Skin of body (tissue), 2 donors: ENCODE results near the gene RNPC3. TPM values are rescaled to one million over a fixed set of nuclear protein-coding genes. Genes with fewer than 3 reads are reported as not detected.
"Not testable (repeated sequence)": the region's sequence is repeated elsewhere in the genome, so short reads cannot be mapped to it uniquely, and the experiment has no call there.

Experiments used
- DNase-seq: peaks from one replicate; lab custom pipeline; 2025; lab: John Stamatoyannopoulos, UW
- total RNA-seq: library from RNA; depleted of rRNA; stranded (reverse); fragments of >200 nt; gene quantifications from one replicate; pipeline ENCODE4 v1.2.3, GENCODE V29; 2014

RNPC3 gene
- total RNA-seq, 1 donor from 2014 or later = 14.3 TPM

GRCh38 chr1:103547840-103548239 is 22.3 kb downstream of the RNPC3 start:
- DNase-seq = no peak

DNA sequence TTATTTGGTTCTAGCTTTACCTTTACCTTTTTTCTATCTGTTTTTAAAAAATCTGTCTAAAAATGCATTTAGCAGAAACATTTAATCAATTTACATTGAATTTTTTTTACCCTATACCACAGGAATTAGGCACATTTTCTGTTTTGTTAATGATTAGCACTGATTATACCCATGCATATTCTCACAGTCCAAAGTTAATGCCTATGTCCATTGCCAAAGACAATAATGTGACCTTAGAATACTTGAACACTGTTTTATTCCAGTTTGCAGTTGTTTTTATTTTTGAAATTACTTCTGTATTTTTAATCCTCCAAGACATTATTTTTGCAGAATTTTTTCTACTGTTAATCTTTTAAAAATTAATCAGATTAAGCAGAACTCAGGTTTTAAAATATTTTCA is 34.9 kb downstream of the RNPC3 start:
- DNase-seq = no peak

- not testable (repeated sequence) for DNase-seq
Observed at GRCh38 chr1:103561124-103561523, 35.6 kb downstream of the RNPC3 start.

DNA sequence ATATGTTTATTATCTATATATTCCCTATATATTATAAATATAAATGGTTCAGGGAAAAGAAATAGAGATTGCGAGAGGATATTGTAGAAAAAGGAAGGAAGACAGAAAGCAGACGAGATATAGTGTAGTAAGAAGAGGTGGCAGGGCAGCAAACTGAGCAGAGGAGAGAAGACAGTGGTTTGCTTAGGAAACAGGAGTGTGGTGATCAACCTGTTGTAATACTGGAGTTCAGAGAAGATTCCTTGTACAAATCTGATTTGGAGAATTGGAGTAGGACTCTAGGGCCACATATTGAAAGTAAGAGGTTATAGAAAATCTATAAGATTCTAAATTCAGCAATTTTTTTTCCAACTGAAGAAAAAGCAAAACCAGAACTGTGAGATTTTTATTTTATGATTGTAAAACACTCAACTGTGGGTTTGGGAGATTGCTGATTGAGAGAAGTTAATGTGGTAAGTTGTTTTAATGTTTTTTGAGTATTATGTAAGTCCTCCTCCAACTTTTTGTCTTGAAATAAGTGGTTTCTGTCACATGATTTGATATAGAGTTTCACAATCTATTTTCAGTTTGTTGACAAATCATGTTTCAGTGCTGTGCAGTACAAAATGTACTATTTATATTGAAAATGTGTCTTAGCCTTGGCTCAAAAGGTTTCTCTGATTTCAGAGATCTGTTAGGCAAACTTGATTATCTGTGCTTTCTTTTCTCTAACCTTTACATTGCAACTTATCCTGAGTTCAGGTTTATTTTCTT is 36.3 kb downstream of the RNPC3 start:
- no peak for DNase-seq

DNA sequence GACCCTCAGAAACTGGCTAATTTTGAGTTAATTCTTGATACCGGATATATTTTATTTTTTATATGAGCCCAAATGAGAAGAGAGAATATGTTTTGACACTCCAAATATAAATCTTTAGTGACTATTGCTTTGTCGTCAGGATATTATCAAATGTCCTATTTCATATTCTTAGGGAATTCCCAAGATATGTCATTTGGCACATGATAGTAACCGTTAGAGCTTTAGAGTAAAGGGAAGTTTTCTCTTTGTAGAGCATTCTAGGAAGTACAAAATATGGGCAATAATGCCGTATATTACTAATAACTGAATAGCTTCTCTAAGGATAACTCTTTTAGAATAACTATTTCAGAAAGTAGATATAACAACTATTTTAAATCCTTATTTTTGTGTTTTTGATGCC is 37.6 kb downstream of the RNPC3 start:
- DNase-seq = no peak

DNA sequence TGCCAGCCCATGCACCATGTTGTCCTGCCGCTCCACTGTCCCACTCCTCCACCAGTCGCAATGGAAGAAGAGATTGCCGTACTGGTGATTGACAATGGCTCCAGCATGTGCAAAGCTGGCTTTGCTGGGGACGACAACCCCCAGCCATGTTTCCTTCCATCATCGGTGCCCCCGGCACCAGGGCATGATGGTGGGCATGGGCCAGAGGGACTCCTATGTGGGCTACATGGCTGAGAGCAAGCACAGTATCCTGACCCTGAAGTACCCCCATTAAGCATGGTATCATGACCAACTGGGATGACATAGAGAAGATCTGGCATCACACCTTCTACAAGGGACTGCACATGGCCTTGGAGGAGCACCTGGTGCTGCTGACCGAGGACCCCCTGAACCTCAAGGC is 44.0 kb downstream of the RNPC3 start:
- DNase-seq = no peak

DNA sequence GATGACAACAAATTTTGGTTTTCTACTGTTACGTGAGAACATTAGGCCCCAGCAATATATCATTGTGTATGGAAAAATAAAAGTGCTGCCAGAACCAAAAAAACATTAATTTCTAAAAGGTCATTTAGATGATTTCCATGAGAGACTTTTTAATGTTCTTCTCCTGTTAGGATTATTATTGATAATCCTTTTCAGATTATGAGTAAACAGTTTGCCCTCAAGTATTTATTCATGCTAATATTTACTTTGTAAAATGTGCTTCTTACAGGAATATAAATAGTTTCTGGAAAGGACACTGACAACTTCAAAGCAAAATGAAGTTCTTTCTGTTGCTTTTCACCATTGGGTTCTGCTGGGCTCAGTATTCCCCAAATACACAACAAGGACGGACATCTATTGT is 45.8 kb downstream of the RNPC3 start, which contains the start of gene AMY2B:
Gene AMY2B (plus strand): TSS at position 301 of the 400 bp plus-strand sequence. CDS start 14 bp downstream, at position 315.
- not testable (repeated sequence) for DNase-seq

DNA sequence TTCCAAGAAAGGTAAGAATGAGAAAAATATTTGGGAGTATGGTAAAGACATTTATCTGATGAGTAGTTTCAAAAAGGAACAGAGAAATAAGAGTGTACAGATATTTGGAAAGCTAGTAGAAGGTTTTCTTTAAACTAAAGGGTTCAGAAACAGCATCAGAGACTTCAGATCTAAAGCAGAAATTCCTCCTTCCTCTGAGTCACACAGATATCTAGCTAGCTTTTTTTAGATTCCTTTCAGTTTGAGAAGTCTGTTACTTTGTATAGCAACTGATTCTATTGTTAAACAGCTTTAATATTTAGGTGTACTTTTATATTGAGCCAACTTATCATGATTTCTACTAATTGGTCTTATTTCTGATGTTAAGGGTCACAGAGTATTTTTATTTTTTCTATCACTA is 50.6 kb downstream of the RNPC3 start:
- no peak for DNase-seq

GRCh38 chr1:103576784-103577183 is 51.3 kb downstream of the RNPC3 start:
- not testable (repeated sequence) for DNase-seq

- no peak for DNase-seq
Observed at GRCh38 chr1:103582464-103582863, 57.0 kb downstream of the RNPC3 start.

- no peak for DNase-seq
Observed at GRCh38 chr1:103583887-103584286, 58.4 kb downstream of the RNPC3 start.

DNA sequence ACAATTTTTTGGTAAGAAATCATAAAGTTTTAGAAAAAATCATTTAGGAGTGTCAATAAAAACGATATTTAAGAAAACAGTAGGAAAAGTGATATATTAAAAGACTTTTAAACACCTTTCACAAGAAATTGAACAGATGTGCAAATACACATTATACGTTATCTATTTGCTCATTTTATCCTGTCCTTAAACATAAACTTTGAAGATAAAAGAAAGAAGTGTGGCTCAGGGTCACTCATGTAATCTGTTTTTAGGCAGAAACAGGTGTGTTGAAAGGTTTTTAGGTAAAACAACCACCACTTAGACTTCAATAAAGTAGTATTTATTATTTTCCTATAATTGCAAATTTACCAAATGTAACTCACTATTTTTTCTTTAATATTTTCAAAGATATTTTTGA is 59.0 kb downstream of the RNPC3 start:
- no peak for DNase-seq

- DNase-seq = not testable (repeated sequence)
Observed at GRCh38 chr1:103602740-103603139, 77.2 kb downstream of the RNPC3 start.

Other genes starting within 250 kb of the RNPC3 start
- gene AMY2B, start 45.9 kb downstream of the RNPC3 start, total RNA-seq = 20.8 TPM
- gene AMY2A, start 91.7 kb downstream of the RNPC3 start, total RNA-seq = not detected
- gene AMY1A, start 130.1 kb downstream of the RNPC3 start, total RNA-seq = not detected
- not detected for gene AMY1B, start 170.5 kb downstream of the RNPC3 start, total RNA-seq
- gene AMY1C, start 224.2 kb downstream of the RNPC3 start, total RNA-seq = not detected